ENCODE measurements around the gene ERF. TPM values are rescaled to one million over a fixed set of nuclear protein-coding genes. Genes with fewer than 3 reads are reported as not detected.

Gene ERF
- total RNA-seq, 1 donor from 2014 or later, result 33.5 TPM

DNA sequence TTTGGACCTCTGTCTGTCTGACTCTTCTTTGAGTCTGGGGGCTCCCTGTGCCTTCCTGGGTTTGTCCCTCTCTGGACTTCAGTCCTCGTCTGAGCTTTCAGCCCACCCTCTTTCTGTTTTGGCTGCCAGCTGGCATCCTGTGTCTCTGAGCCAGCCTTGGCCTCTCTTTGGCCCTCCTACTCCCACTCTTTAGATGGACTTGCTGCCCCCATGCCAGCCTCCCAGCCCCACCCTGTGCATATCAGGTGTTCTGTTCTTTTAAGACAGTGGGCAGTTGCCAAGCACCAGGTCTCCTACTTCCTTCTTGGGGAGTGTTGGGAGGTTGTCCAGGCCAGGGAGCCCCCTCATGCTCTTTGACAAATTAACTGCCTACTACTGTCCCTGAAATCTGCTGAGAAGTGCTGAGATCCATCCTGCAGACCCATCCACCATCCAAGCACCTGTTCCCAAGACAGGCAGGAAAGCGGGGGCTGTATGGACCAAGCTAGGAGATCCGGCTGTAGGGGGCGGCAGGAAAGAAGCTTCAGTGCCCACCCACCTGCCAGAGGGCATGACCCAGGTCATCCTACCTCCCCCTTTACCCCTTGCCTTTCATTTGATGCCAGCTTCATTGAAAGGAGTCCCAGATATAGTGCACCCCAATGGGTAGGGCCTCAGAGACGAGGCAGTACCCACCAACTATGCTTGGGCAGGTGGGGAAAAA, 23.7 kb upstream of the ERF start:
- intact Hi-C loops (cut with micrococcal nuclease), result no loop called here
- TF ChIP-seq, protein P1, sequence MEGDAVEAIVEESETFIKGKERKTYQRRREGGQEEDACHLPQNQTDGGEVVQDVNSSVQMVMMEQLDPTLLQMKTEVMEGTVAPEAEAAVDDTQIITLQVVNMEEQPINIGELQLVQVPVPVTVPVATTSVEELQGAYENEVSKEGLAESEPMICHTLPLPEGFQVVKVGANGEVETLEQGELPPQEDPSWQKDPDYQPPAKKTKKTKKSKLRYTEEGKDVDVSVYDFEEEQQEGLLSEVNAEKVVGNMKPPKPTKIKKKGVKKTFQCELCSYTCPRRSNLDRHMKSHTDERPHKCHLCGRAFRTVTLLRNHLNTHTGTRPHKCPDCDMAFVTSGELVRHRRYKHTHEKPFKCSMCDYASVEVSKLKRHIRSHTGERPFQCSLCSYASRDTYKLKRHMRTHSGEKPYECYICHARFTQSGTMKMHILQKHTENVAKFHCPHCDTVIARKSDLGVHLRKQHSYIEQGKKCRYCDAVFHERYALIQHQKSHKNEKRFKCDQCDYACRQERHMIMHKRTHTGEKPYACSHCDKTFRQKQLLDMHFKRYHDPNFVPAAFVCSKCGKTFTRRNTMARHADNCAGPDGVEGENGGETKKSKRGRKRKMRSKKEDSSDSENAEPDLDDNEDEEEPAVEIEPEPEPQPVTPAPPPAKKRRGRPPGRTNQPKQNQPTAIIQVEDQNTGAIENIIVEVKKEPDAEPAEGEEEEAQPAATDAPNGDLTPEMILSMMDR (IDR thresholded peaks at IDR 0.05; ENCODE audit: borderline replicate concordance), result no peak
- H3K27ac ChIP-seq (replicated peaks), result peak overlapping the region; percentile 98
- peak overlapping the region; percentile 90 for H3K4me3 ChIP-seq
- peaks cover 97% of the 10 kb centered on the region for H3K4me1 ChIP-seq
- DNase-seq, result no peak
- no peaks in the 10 kb centered on the region for H3K9me3 ChIP-seq (replicated peaks)
- no peaks in the 10 kb centered on the region for H3K27me3 ChIP-seq (ENCODE audit: low read depth)
- H3K36me3 ChIP-seq, result peaks cover 14% of the 10 kb centered on the region

- H3K27me3 ChIP-seq (ENCODE audit: low read depth), result no peaks in the 10 kb centered on the region
- no peak for DNase-seq
- H3K9me3 ChIP-seq (replicated peaks), result no peaks in the 10 kb centered on the region
- TF ChIP-seq, protein P1 (IDR thresholded peaks at IDR 0.05; ENCODE audit: borderline replicate concordance), result no peak
- peak overlapping the region; percentile 98 for H3K27ac ChIP-seq (replicated peaks)
- intact Hi-C loops (cut with micrococcal nuclease), result no loop called here
- H3K4me3 ChIP-seq, result peak overlapping the region; percentile 90
- peaks cover 21% of the 10 kb centered on the region for H3K36me3 ChIP-seq
- H3K4me1 ChIP-seq, result peaks cover 90% of the 10 kb centered on the region
Measured at GRCh38 chr19:42277821-42278451, 23.0 kb upstream of the ERF start.

GRCh38 chr19:42276821-42277220, 21.9 kb upstream of the ERF start:
- TF ChIP-seq, protein P1 (IDR thresholded peaks at IDR 0.05; ENCODE audit: borderline replicate concordance), result no peak
- Histone ChIP-seq H3K36me3 (peaks cover 32% of the 10 kb centered on the region), H3K27ac (replicated peaks) (peak overlapping the region; percentile 98), H3K9me3 (replicated peaks) (no peaks in the 10 kb centered on the region), H3K4me3 (no peak overlapping the region), H3K27me3 (ENCODE audit: low read depth) (no peaks in the 10 kb centered on the region), H3K4me1 (peaks cover 80% of the 10 kb centered on the region)
- intact Hi-C loops (cut with micrococcal nuclease), result no loop called here
- no peak for DNase-seq

DNA sequence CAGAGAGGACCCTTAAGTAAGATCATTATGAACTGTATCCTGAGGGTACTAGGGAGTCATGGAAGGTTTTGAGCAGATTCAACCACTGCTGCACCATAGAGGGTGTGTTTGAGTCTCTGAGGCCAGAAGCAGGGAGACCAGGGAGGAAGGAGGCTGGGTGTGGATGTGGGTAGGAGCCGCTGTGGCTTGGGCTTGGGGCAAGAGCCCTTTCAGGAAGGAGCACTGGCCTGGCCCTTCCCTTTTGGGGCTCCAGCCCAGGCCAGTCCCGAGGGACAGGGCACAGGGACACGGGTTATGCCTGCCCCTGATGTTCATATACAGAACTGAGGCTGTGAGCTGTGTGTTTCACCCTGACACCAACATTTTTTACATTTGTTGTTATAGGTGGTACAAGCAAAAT, 21.4 kb upstream of the ERF start:
- H3K27ac ChIP-seq (replicated peaks), result peak overlapping the region; percentile 98
- intact Hi-C loops (cut with micrococcal nuclease), result no loop called here
- H3K4me1 ChIP-seq, result peaks cover 80% of the 10 kb centered on the region
- TF ChIP-seq, protein P1 (IDR thresholded peaks at IDR 0.05; ENCODE audit: borderline replicate concordance), result no peak
- peaks cover 32% of the 10 kb centered on the region for H3K36me3 ChIP-seq
- H3K4me3 ChIP-seq, result no peak overlapping the region
- DNase-seq, result no peak
- H3K27me3 ChIP-seq (ENCODE audit: low read depth), result no peaks in the 10 kb centered on the region
- H3K9me3 ChIP-seq (replicated peaks), result no peaks in the 10 kb centered on the region

DNA sequence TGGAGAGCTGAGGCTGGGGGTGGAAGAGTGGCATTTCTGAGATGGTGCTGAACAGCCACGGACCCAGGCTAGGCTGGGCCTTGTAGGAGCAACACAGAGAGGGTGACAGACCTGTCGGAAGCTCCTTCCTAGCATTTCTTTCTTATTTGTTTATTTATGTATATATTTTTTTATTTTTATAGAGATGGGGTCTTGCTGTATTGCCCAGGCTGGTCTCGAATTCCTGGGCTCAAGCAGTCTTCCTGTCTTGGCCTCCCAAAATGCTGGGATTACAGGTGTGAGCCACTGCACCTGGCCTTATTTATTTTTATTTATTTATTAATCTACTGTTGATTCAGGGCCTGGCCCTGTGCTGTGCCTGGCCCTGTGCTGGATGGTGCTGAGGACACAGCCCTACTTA, 20.6 kb upstream of the ERF start:
- no peak for DNase-seq
- no peaks in the 10 kb centered on the region for H3K27me3 ChIP-seq (ENCODE audit: low read depth)
- H3K36me3 ChIP-seq, result peaks cover 32% of the 10 kb centered on the region
- no peaks in the 10 kb centered on the region for H3K9me3 ChIP-seq (replicated peaks)
- H3K4me1 ChIP-seq, result peaks cover 80% of the 10 kb centered on the region
- intact Hi-C loops (cut with micrococcal nuclease), result no loop called here
- TF ChIP-seq, protein P1 (IDR thresholded peaks at IDR 0.05; ENCODE audit: borderline replicate concordance), result no peak
- H3K4me3 ChIP-seq, result no peak overlapping the region
- peak overlapping the region; percentile 98 for H3K27ac ChIP-seq (replicated peaks)
